ENCODE results near the gene TSPO2.

DNA sequence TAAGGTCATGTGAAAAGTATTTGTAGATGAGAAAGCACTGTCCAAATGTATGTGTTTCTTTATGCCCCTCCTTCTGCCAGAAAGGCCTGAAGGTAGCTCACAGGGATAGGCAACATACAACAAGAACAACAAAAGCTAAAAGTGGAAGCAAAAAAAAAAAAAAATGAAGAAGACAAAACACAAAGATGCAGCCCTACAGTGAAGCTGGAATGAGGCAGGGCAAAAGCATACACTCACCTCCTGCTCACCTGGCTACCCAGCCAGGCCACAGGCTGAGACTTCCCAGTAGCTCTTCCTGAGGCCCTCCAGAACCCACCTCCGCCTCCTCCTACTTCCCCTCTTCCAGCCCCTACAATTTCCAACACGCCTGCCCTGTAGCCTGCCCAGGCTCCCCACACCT, 5.7 kb upstream of the TSPO2 start:
- TF ChIP-seq CTCF (conservative IDR thresholded peaks at IDR 0.05 in 1 of 2, IDR thresholded peaks at IDR 0.05 in 1 of 2; ENCODE audit: low read depth in 1 of 2, low read length in 2 of 2) (no peak), EZH2 (IDR thresholded peaks at IDR 0.05; ENCODE audit: low read length, missing control alignments) (no peak)
